ENCODE data around the gene OMA1. TPM values are rescaled to one million over a fixed set of nuclear protein-coding genes. Genes with fewer than 3 reads are reported as not detected.
"Not testable (repeated sequence)": the region's sequence is repeated elsewhere in the genome, so short reads cannot be mapped to it uniquely, and the experiment has no call there.

The OMA1 gene
- total RNA-seq, 1 donor from 2014 or later = 5.9 TPM

DNA sequence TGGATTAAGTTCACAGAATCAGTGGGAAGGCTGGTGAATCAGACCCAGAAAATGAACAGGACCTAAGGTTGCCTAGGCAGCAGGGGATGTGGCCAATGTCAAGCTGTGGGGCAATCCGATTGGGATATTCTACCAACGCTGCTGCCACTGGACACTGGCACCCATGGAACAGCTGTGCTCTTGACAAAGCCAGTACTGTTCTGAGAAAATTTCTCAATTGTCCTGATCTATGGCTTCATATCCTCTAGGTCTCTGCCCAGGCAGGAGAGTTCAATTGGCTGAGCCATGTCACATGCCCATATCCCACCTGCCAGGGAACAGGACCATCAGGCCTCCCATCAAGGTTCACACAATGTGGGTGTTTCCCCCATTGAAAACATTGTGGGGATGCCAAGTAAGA, 24.3 kb upstream of the OMA1 start:
- no peaks in the 10 kb centered on the region for H3K4me1 Mint-ChIP-seq (ENCODE audit: low read depth, unreplicated experiment)
- DNase-seq = no peak
- peaks cover 4% of the 10 kb centered on the region for H3K27me3 Mint-ChIP-seq (ENCODE audit: unreplicated experiment)
- no peak overlapping the region for H3K27ac Mint-ChIP-seq (ENCODE audit: unreplicated experiment)
- peaks cover 5% of the 10 kb centered on the region for H3K36me3 Mint-ChIP-seq (ENCODE audit: unreplicated experiment)
- H3K4me3 Mint-ChIP-seq (ENCODE audit: unreplicated experiment) = no peak overlapping the region
- TF ChIP-seq, protein P1, sequence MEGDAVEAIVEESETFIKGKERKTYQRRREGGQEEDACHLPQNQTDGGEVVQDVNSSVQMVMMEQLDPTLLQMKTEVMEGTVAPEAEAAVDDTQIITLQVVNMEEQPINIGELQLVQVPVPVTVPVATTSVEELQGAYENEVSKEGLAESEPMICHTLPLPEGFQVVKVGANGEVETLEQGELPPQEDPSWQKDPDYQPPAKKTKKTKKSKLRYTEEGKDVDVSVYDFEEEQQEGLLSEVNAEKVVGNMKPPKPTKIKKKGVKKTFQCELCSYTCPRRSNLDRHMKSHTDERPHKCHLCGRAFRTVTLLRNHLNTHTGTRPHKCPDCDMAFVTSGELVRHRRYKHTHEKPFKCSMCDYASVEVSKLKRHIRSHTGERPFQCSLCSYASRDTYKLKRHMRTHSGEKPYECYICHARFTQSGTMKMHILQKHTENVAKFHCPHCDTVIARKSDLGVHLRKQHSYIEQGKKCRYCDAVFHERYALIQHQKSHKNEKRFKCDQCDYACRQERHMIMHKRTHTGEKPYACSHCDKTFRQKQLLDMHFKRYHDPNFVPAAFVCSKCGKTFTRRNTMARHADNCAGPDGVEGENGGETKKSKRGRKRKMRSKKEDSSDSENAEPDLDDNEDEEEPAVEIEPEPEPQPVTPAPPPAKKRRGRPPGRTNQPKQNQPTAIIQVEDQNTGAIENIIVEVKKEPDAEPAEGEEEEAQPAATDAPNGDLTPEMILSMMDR (IDR thresholded peaks at IDR 0.05; ENCODE audit: partially characterized antibody, unreplicated experiment) = no peak
- no peaks in the 10 kb centered on the region for H3K9me3 Mint-ChIP-seq (ENCODE audit: unreplicated experiment)

DNA sequence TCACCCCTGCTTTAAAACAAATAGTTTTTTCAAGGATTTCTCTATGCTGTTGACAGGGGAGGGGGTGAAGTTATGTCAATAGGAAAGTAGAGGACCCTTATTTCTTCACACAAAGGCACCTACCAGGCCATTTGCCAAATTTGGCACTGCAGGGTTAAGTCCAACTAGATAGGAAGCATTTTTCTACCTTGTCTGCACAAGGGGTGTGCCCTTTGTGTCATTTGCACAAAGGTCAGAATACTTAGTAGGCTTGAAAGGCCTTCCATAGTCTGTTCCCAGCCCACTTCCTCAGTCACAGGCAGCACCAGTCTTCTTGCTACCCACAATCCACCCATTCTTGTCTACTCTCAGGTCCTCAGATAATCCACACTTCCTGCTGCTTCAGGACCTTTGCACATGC, 23.6 kb upstream of the OMA1 start:
- Mint-ChIP-seq H3K4me1 (ENCODE audit: low read depth, unreplicated experiment) (no peaks in the 10 kb centered on the region), H3K36me3 (ENCODE audit: unreplicated experiment) (no peaks in the 10 kb centered on the region)

DNA sequence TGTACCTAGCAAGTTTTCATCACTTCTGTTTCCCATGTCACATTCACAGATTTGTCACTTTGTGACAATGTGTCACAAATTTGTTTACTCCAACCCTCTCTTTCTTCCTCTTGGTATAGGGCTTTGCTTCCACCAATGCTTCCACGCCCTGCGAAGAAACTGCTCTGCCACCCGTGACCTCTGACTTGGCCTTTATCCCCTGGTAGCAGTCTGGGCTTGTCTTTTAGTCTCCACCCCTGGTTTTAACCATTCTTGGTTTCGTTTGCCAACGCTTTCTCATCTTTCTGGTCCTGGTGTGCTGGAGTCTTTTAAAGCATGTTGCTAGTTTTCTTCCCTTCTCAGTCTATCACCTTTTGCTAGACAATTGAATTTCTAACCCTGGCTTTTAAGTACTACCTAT, 22.4 kb upstream of the OMA1 start:
- no peak overlapping the region for H3K4me3 Mint-ChIP-seq (ENCODE audit: unreplicated experiment)

More for the DNA sequence above, 23.6 kb upstream of the OMA1 start:
- H3K4me3 Mint-ChIP-seq (ENCODE audit: unreplicated experiment) = no peak overlapping the region
- no peak overlapping the region for H3K27ac Mint-ChIP-seq (ENCODE audit: unreplicated experiment)
- TF ChIP-seq, protein P1 (IDR thresholded peaks at IDR 0.05; ENCODE audit: partially characterized antibody, unreplicated experiment) = no peak
- H3K27me3 Mint-ChIP-seq (ENCODE audit: unreplicated experiment) = no peaks in the 10 kb centered on the region
- H3K9me3 Mint-ChIP-seq (ENCODE audit: unreplicated experiment) = no peaks in the 10 kb centered on the region
- DNase-seq = no peak

DNA sequence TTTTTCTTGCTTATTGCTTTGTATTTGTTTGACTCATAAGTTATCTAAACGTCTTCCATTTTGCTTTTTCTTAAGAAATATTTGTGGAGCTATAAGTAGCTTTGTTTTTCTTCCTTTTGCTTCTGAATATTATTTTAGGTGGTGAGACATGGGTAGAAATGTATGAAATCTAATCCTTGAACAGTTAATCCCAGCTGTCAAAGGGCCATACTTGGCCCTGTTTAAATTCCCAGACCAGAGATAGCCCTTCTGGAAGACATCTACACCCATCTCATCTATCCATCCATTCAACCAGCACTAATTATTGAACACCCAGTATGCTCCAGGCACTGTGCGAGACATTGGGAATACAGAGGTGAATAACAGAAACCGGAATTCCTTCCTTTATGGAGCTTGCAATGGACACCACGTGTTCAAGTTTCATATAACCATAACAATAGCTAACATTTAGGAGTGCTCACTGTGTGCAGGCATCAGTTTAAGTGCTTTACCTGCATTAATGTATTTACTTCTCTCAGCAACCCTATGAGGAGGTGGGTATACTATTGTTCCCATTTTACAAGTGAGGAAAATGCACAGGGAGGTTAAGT, 21.8 kb upstream of the OMA1 start:
- no peaks in the 10 kb centered on the region for H3K36me3 Mint-ChIP-seq (ENCODE audit: unreplicated experiment)
- no peak overlapping the region for H3K4me3 Mint-ChIP-seq (ENCODE audit: unreplicated experiment)
- H3K9me3 Mint-ChIP-seq (ENCODE audit: unreplicated experiment) = no peaks in the 10 kb centered on the region
- no peaks in the 10 kb centered on the region for H3K4me1 Mint-ChIP-seq (ENCODE audit: low read depth, unreplicated experiment)
- H3K27me3 Mint-ChIP-seq (ENCODE audit: unreplicated experiment) = no peaks in the 10 kb centered on the region
- H3K27ac Mint-ChIP-seq (ENCODE audit: unreplicated experiment) = no peak overlapping the region
- no peak for DNase-seq
- TF ChIP-seq, protein P1 (IDR thresholded peaks at IDR 0.05; ENCODE audit: partially characterized antibody, unreplicated experiment) = no peak

More for the DNA sequence above, 22.4 kb upstream of the OMA1 start:
- no peak for DNase-seq
- TF ChIP-seq, protein P1 (IDR thresholded peaks at IDR 0.05; ENCODE audit: partially characterized antibody, unreplicated experiment) = no peak
- H3K4me1 Mint-ChIP-seq (ENCODE audit: low read depth, unreplicated experiment) = no peaks in the 10 kb centered on the region
- no peak overlapping the region for H3K27ac Mint-ChIP-seq (ENCODE audit: unreplicated experiment)
- H3K9me3 Mint-ChIP-seq (ENCODE audit: unreplicated experiment) = no peaks in the 10 kb centered on the region
- no peaks in the 10 kb centered on the region for H3K27me3 Mint-ChIP-seq (ENCODE audit: unreplicated experiment)
- H3K36me3 Mint-ChIP-seq (ENCODE audit: unreplicated experiment) = no peaks in the 10 kb centered on the region

DNA sequence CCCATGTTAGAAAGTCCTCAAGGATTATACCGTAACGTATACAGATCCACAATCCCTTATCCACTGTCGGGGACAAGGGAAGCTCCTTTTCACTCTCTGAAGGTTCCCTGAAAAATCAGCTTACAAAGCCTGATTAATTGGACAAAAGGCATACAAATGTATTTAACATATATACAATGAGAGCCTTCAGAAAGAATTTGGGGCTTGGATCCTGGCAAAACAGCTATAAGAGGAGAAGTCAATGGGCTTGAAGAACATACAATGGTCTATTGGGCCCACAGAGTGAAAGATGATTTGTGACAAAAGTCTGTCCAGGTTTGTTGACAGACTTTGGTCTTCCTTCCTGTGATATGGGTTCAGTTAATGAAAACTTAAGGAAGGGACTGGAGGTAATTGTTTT, 19.8 kb upstream of the OMA1 start:
- no peaks in the 10 kb centered on the region for H3K9me3 Mint-ChIP-seq (ENCODE audit: unreplicated experiment)
- TF ChIP-seq, protein P1 (IDR thresholded peaks at IDR 0.05; ENCODE audit: partially characterized antibody, unreplicated experiment) = no peak
- H3K27me3 Mint-ChIP-seq (ENCODE audit: unreplicated experiment) = no peaks in the 10 kb centered on the region
- no peaks in the 10 kb centered on the region for H3K36me3 Mint-ChIP-seq (ENCODE audit: unreplicated experiment)
- no peak overlapping the region for H3K4me3 Mint-ChIP-seq (ENCODE audit: unreplicated experiment)
- H3K4me1 Mint-ChIP-seq (ENCODE audit: low read depth, unreplicated experiment) = no peaks in the 10 kb centered on the region
- H3K27ac Mint-ChIP-seq (ENCODE audit: unreplicated experiment) = no peak overlapping the region
- no peak for DNase-seq

DNA sequence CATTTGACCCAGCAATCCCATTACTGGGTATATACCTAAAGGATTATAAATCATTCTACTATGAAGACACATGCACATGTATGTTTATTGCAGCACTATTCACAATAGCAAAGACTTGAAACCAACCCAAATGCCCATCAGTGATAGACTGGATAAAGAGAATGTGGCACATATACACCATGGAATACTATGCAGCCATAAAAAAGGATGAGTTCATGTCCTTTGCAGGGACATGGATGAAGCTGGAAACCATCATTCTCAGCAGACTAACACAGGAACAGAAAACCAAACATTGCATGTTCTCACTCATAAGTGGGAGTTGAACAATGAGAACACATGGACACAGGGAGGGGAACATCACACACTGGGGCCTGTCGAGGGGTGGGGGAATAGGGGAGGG, 17.2 kb upstream of the OMA1 start:
- not testable (repeated sequence) for H3K36me3 Mint-ChIP-seq (ENCODE audit: unreplicated experiment); DNase-seq; H3K4me3 Mint-ChIP-seq (ENCODE audit: unreplicated experiment); H3K4me1 Mint-ChIP-seq (ENCODE audit: low read depth, unreplicated experiment); H3K27me3 Mint-ChIP-seq (ENCODE audit: unreplicated experiment); H3K9me3 Mint-ChIP-seq (ENCODE audit: unreplicated experiment); H3K27ac Mint-ChIP-seq (ENCODE audit: unreplicated experiment)
